H1 (cell line): Measurements from ENCODE around the gene ENO2. TPM values are rescaled to one million over a fixed set of nuclear protein-coding genes. Genes with fewer than 3 reads are reported as not detected.

Experiments
- CBX5 ChIP-seq: fragments of 300-800, 300-1000 bp; sonication (generic); IDR thresholded peaks from 2 replicates; pipeline ENCODE4 v1.7.1; 2016; ENCODE audit warnings: antibody characterized with exemption, low read length, low read depth
- HDAC2 ChIP-seq, 2 experiments: fragments of 300-600 bp in 1 of 2; sonication (generic) in 1 of 2; IDR thresholded peaks; 2 replicates each; pipeline ENCODE4 v1.6.1; 2011 to 2012; ENCODE audit warnings: low read depth in 2 of 2, low read length in 2 of 2, mild to moderate bottlenecking in 2 of 2, moderate library complexity in 2 of 2, borderline replicate concordance in 1 of 2, inconsistent platforms in 1 of 2
- KDM4A ChIP-seq: IDR thresholded peaks from one replicate; pipeline ENCODE4 v1.7.1; 2012; ENCODE audit warnings: low read depth, mild to moderate bottlenecking, moderate library complexity, low read length, inconsistent platforms; ENCODE audit not compliant: severe bottlenecking
- KDM5A ChIP-seq: fragments of 200-600 bp; IDR thresholded peaks from 2 replicates; pipeline ENCODE4 v1.7.1; 2012; ENCODE audit warnings: mild to moderate bottlenecking, low read length, inconsistent platforms, mixed read lengths
- MAFK ChIP-seq: IDR thresholded peaks from 2 replicates; pipeline ENCODE4 v1.6.1; 2012; ENCODE audit warnings: low read depth, mild to moderate bottlenecking, improper control_type of control experiment, low read length
- SAP30 ChIP-seq: fragments of 300-600 bp; sonication (generic); IDR thresholded peaks from 2 replicates; pipeline ENCODE4 v1.7.1; 2012; ENCODE audit warnings: low read length, moderate library complexity, mild to moderate bottlenecking, inconsistent platforms; ENCODE audit not compliant: insufficient read depth, insufficient replicate concordance
- TCF12 ChIP-seq: IDR thresholded peaks from 2 replicates; pipeline ENCODE4 v1.6.1; 2011; ENCODE audit warnings: low read depth, mild to moderate bottlenecking, low read length
- polyA plus RNA-seq, 7 experiments: library from polyadenylated mRNA; depleted of rRNA in 3 of 7; stranded (reverse) in 5 of 7; unstranded in 2 of 7; fragments of >200 nt in 5 of 7; fragments of 200-250 nt in 2 of 7; gene quantifications; 1 replicate in 5 of 7; 2 replicates in 1 of 7; 4 replicates in 1 of 7; pipeline versions ENCODE4 v1.2.1 to v1.2.3, GENCODE V29; 2011 to 2013; ENCODE audit warnings: missing spikeins in 2 of 7, mixed read lengths in 2 of 7
- total RNA-seq: library from RNA; stranded (reverse); fragmentation: NEBNext Ultra II Directional; extraction: Animal tissue kit (Norgen Biotek cat#: 25700); gene quantifications from 2 replicates; pipeline ENCODE4 v1.2.1, GENCODE V29; 2021
- TF ChIP-seq, protein P1 (sequence below): fragments of 300-600 bp; sonication (generic); IDR thresholded peaks from 2 replicates; pipeline ENCODE4 v1.7.1; 2012; ENCODE audit warnings: low read length, moderate library complexity, mild to moderate bottlenecking, inconsistent platforms; ENCODE audit not compliant: insufficient replicate concordance
- TF ChIP-seq, protein P2 (sequence below): IDR thresholded peaks from 2 replicates; pipeline ENCODE4 v1.6.1; 2012; ENCODE audit warnings: inconsistent platforms

Gene ENO2
- total and polyA plus RNA-seq, 2 of the 8 experiments (the other 6 are each of a cell fraction or from before 2014, with no cell fraction given), result 92.4 to 102 TPM

DNA sequence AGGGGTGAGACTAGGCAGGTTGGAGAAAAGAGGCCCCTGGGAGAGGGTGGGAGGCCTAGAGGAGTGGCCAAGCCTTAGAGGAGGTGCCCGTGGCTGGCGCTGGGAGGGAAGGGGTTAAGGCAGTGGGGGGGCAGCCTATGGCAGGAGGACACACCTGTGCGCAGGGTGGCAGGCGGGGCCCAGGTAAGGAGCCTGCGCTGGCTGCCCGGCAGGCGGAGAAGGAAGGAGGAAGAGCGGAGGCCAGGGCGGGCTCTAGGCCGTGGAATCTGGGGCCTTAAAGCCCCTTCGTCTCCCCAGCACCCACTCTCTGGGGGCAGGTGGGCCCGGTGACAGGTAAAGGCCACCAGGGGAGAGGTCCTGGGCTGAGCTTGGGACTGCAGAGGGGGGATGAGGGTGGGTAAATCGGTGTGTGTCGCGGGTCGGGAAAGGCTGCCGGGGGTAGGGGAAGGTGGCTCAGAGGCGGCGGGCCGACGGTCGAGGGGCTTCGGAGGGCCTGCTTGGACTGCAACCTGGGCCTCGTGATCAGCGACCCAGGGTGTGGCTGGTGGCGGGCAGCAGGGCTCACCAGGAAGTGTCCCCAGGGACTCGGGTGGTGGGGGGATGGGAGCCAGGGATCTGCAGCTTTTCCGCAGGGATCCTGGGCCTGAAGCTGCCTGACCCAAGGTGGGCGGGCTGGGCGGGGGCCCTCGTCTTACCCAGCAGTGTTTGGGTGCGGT lies 48.8 kb downstream of the ENO2 start (continued):
- TF ChIP-seq, protein P1, sequence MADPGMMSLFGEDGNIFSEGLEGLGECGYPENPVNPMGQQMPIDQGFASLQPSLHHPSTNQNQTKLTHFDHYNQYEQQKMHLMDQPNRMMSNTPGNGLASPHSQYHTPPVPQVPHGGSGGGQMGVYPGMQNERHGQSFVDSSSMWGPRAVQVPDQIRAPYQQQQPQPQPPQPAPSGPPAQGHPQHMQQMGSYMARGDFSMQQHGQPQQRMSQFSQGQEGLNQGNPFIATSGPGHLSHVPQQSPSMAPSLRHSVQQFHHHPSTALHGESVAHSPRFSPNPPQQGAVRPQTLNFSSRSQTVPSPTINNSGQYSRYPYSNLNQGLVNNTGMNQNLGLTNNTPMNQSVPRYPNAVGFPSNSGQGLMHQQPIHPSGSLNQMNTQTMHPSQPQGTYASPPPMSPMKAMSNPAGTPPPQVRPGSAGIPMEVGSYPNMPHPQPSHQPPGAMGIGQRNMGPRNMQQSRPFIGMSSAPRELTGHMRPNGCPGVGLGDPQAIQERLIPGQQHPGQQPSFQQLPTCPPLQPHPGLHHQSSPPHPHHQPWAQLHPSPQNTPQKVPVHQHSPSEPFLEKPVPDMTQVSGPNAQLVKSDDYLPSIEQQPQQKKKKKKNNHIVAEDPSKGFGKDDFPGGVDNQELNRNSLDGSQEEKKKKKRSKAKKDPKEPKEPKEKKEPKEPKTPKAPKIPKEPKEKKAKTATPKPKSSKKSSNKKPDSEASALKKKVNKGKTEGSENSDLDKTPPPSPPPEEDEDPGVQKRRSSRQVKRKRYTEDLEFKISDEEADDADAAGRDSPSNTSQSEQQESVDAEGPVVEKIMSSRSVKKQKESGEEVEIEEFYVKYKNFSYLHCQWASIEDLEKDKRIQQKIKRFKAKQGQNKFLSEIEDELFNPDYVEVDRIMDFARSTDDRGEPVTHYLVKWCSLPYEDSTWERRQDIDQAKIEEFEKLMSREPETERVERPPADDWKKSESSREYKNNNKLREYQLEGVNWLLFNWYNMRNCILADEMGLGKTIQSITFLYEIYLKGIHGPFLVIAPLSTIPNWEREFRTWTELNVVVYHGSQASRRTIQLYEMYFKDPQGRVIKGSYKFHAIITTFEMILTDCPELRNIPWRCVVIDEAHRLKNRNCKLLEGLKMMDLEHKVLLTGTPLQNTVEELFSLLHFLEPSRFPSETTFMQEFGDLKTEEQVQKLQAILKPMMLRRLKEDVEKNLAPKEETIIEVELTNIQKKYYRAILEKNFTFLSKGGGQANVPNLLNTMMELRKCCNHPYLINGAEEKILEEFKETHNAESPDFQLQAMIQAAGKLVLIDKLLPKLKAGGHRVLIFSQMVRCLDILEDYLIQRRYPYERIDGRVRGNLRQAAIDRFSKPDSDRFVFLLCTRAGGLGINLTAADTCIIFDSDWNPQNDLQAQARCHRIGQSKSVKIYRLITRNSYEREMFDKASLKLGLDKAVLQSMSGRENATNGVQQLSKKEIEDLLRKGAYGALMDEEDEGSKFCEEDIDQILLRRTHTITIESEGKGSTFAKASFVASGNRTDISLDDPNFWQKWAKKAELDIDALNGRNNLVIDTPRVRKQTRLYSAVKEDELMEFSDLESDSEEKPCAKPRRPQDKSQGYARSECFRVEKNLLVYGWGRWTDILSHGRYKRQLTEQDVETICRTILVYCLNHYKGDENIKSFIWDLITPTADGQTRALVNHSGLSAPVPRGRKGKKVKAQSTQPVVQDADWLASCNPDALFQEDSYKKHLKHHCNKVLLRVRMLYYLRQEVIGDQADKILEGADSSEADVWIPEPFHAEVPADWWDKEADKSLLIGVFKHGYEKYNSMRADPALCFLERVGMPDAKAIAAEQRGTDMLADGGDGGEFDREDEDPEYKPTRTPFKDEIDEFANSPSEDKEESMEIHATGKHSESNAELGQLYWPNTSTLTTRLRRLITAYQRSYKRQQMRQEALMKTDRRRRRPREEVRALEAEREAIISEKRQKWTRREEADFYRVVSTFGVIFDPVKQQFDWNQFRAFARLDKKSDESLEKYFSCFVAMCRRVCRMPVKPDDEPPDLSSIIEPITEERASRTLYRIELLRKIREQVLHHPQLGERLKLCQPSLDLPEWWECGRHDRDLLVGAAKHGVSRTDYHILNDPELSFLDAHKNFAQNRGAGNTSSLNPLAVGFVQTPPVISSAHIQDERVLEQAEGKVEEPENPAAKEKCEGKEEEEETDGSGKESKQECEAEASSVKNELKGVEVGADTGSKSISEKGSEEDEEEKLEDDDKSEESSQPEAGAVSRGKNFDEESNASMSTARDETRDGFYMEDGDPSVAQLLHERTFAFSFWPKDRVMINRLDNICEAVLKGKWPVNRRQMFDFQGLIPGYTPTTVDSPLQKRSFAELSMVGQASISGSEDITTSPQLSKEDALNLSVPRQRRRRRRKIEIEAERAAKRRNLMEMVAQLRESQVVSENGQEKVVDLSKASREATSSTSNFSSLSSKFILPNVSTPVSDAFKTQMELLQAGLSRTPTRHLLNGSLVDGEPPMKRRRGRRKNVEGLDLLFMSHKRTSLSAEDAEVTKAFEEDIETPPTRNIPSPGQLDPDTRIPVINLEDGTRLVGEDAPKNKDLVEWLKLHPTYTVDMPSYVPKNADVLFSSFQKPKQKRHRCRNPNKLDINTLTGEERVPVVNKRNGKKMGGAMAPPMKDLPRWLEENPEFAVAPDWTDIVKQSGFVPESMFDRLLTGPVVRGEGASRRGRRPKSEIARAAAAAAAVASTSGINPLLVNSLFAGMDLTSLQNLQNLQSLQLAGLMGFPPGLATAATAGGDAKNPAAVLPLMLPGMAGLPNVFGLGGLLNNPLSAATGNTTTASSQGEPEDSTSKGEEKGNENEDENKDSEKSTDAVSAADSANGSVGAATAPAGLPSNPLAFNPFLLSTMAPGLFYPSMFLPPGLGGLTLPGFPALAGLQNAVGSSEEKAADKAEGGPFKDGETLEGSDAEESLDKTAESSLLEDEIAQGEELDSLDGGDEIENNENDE, result no peak
- TF ChIP-seq KDM5A (no peak), KDM4A (no peak), HDAC2 (IDR thresholded peaks at IDR 0.05; ENCODE audit: borderline replicate concordance in 1 of 2, low read depth in 2 of 2, low read length in 2 of 2) (no peak), TCF12 (peak; percentile 85; the same call in 1 of the 2 replicates), MAFK (0 out of 2 replicates have a peak, but pooled peaks have one; percentile 6), CBX5 (no peak), SAP30 (no peak)
- TF ChIP-seq, protein P2, sequence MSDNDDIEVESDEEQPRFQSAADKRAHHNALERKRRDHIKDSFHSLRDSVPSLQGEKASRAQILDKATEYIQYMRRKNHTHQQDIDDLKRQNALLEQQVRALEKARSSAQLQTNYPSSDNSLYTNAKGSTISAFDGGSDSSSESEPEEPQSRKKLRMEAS, result peak; percentile 51; the same call in 1 of the 2 replicates
